K562 (cell line): ENCODE results near the gene FUT2. TPM values are rescaled to one million over a fixed set of nuclear protein-coding genes. Genes with fewer than 3 reads are reported as not detected.

Experiments
- ARID1B ChIP-seq: fragments of 450-650 bp; IDR thresholded peaks from 2 replicates; pipeline ENCODE4 v1.6.1; 2016; ENCODE audit warnings: antibody characterized with exemption, mild to moderate bottlenecking, inconsistent platforms
- CBFA2T3 ChIP-seq: fragments of 450-650 bp; IDR thresholded peaks from 2 replicates; pipeline ENCODE4 v1.6.1; 2017
- ETV6 ChIP-seq, 3 experiments: fragments of 150-350 bp in 1 of 3; sonication (generic) in 1 of 3; formaldehyde crosslinking in 1 of 3; IDR thresholded peaks; 2 replicates each; pipeline versions ENCODE4 v1.6.1 to v1.8.0; 2014 to 2022; ENCODE audit warnings: borderline replicate concordance in 2 of 3, low read depth in 2 of 3, antibody characterized with exemption in 1 of 3, low read length in 1 of 3, mild to moderate bottlenecking in 1 of 3, missing genetic modification reagents in 1 of 3
- FOXJ3 ChIP-seq: sonication (generic); formaldehyde crosslinking; IDR thresholded peaks from 2 replicates; pipeline ENCODE4 v1.4.0; 2020; ENCODE audit warnings: mild to moderate bottlenecking, missing genetic modification reagents
- HINFP ChIP-seq: fragments of 450-650 bp; conservative IDR thresholded peaks from 2 replicates; pipeline ENCODE4 v1.6.1; 2016; ENCODE audit warnings: missing genetic modification characterization, low read depth, mild to moderate bottlenecking, control low read depth, missing compliant biosample characterization
- KLF13 ChIP-seq: fragments of 450-650 bp; IDR thresholded peaks from 2 replicates; pipeline ENCODE4 v1.6.1; 2016; ENCODE audit warnings: missing genetic modification characterization, low read depth, mild to moderate bottlenecking, missing compliant biosample characterization, moderate library complexity, borderline replicate concordance
- MBD2 ChIP-seq: sonication (generic); IDR thresholded peaks from 2 replicates; pipeline ENCODE4 v1.6.1; 2016; ENCODE audit warnings: low read depth, borderline replicate concordance
- MIER1 ChIP-seq: fragments of 450-650 bp; IDR thresholded peaks from 2 replicates; pipeline ENCODE4 v1.6.1; 2016; ENCODE audit warnings: antibody characterized with exemption, mild to moderate bottlenecking, low read depth
- MTA3 ChIP-seq: fragments of 450-650 bp; formaldehyde crosslinking; IDR thresholded peaks from 2 replicates; pipeline ENCODE4 v1.6.1; 2017; ENCODE audit warnings: mild to moderate bottlenecking, borderline replicate concordance
- NR2C2 ChIP-seq, 2 experiments: fragments of 200-800 bp in 1 of 2; sonication (Bioruptor generic) in 1 of 2; sonication (generic) in 1 of 2; formaldehyde crosslinking in 1 of 2; IDR thresholded peaks; 2 replicates each; pipeline versions ENCODE4 v1.6.1 to v1.8.0; 2016 to 2022; ENCODE audit warnings: mild to moderate bottlenecking in 1 of 2, missing compliant biosample characterization in 1 of 2, missing genetic modification characterization in 1 of 2, missing genetic modification reagents in 1 of 2
- NRF1 ChIP-seq, 2 experiments: fragments of 450-650 bp; IDR thresholded peaks in 1 of 2; conservative IDR thresholded peaks in 1 of 2; 2 replicates each; pipeline ENCODE4 v1.6.1; 2014; ENCODE audit warnings: mild to moderate bottlenecking in 2 of 2
- OTX1 ChIP-seq: fragments of 450-650 bp; formaldehyde crosslinking; IDR thresholded peaks from 2 replicates; pipeline ENCODE4 v1.4.0; 2022; ENCODE audit warnings: mild to moderate bottlenecking
- PATZ1 ChIP-seq: fragments of 250-450 bp; sonication (Bioruptor Pico); IDR thresholded peaks from 2 replicates; pipeline ENCODE4 v1.5.0; 2020; ENCODE audit warnings: mild to moderate bottlenecking, borderline replicate concordance
- SNRNP70 ChIP-seq: fragments of 200-400 bp; formaldehyde crosslinking; optimal IDR thresholded peaks from 2 replicates; pipeline ENCODE3; 2017; ENCODE audit warnings: low read depth, low read length
- STAG1 ChIP-seq: sonication (generic); formaldehyde crosslinking; IDR thresholded peaks from 2 replicates; pipeline ENCODE4 v1.5.0; 2020; ENCODE audit warnings: missing genetic modification reagents, borderline replicate concordance
- ZBED1 ChIP-seq: IDR thresholded peaks from 2 replicates; pipeline ENCODE4 v1.6.1; 2014
- ZBTB1 ChIP-seq: sonication (generic); formaldehyde crosslinking; IDR thresholded peaks from 2 replicates; pipeline ENCODE4 v1.8.1; 2023; ENCODE audit warnings: missing genetic modification reagents, low read depth, mild to moderate bottlenecking, borderline replicate concordance
- ZNF347 ChIP-seq: fragments of 450-650 bp; formaldehyde crosslinking; IDR thresholded peaks from 2 replicates; pipeline ENCODE4 v1.4.0; 2020; ENCODE audit warnings: low read depth, mild to moderate bottlenecking, moderate library complexity
- polyA plus RNA-seq, 8 experiments: library from polyadenylated mRNA; depleted of rRNA in 4 of 8; stranded (reverse) in 5 of 8; unstranded in 3 of 8; fragments of >200 nt; fragmentation: Nextera tagmentation in 2 of 8; fragmentation: Illumina TruSeq in 1 of 8; extraction: Ambion mirVana in 2 of 8; extraction: Trizol in 1 of 8; gene quantifications; 2 replicates each; pipeline versions ENCODE4 v1.2.1 to v1.2.3, GENCODE V29; 2011 to 2014; ENCODE audit warnings: inconsistent platforms in 1 of 8, missing spikeins in 1 of 8
- total RNA-seq, 7 experiments: library from RNA; depleted of rRNA in 6 of 7; stranded (reverse); fragments of >200 nt in 6 of 7; fragmentation: Illumina TruSeq in 2 of 7; extraction: Trizol in 2 of 7; gene quantifications; 2 replicates each; pipeline versions ENCODE4 v1.2.1 to v1.2.3, GENCODE V29; 2011 to 2021; ENCODE audit warnings: low replicate concordance in 1 of 7
- TF ChIP-seq, protein P1 (sequence below): fragments of 250-450 bp; sonication (Bioruptor Pico); IDR thresholded peaks from 2 replicates; pipeline ENCODE4 v1.5.0; 2021; ENCODE audit warnings: mild to moderate bottlenecking, moderate library complexity

The FUT2 gene
- total and polyA plus RNA-seq, 9 of the 15 experiments (the other 6 are each of a cell fraction or from before 2014, with no cell fraction given), result 0.03 to 0.04 TPM; not detected in 7

DNA sequence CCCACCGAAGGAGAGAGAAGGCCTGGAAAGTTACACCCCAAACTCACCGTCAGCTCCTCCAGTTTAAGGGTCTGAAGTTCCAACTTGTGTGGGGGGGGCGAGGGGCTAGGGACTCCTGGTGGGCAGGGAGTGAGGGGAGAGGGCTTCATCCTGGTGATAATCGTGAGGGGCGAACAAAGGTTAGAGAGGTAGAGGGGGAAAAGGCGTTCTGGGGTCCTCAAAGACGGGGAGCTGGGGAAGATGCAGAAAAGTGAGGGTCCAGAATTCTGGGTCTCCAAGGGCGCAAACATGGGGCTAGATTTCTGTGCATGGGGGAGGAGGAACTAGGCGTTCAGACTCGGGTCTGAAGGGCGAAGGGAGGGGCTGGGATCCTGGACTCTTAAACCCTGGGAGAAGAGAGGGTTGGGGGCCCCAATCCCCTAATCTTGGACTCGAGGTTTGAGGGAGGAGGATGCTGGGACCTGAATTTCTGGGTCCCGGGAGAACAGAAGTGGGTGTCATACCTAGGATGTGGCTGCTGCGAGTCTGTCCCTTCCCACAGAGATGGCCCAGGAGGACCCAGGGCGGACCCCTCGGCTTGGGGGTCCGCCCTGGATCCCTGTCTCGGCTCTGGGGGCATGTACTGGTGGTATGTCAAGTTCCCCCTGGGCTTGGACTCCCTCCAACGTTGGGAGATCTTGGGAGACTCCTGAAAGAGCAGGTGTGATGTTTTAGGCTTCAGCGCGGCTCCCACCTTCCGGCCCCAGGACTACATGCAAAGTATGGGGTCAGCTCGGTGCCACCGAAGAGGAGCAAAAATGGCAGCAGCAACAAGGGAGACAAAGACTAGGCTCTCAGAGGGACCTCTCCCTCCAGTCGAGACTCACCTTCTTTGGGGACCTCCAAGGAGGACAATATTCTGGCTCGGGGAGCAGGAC lies 19.2 kb downstream of the FUT2 start (continued):
- TF ChIP-seq MIER1 (0 out of 2 replicates have a peak, but pooled peaks have one; percentile 38), ZNF347 (CRISPR knock-in tag) (no peak), MBD2 (no peak), CBFA2T3 (no peak), FOXJ3 (CRISPR knock-in tag) (no peak), KLF13 (no peak), NRF1 (conservative IDR thresholded peaks at IDR 0.05 in 1 of 2, IDR thresholded peaks at IDR 0.05 in 1 of 2) (no peak; a peak in 1 of 4 replicates), SNRNP70 (no peak), OTX1 (CRISPR knock-in tag) (peak; percentile 35; the same call in 1 of the 2 replicates), STAG1 (CRISPR knock-in tag) (no peak), MTA3 (no peak), HINFP (tag) (no peak), ZBED1 (no peak), ARID1B (0 out of 2 replicates have a peak, but pooled peaks have one; percentile 15), ZBTB1 (CRISPR knock-in tag) (no peak), ETV6 (IDR thresholded peaks at IDR 0.05; ENCODE audit: borderline replicate concordance in 1 of 2, low read depth in 2 of 2, low read length in 1 of 2) (no peak), ETV6 (CRISPR knock-in tag; IDR thresholded peaks at IDR 0.05; ENCODE audit: borderline replicate concordance) (no peak), PATZ1 (CRISPR knock-in tag) (no peak), NR2C2 (CRISPR knock-in tag; IDR thresholded peaks at IDR 0.05) (no peak), NR2C2 (tag; IDR thresholded peaks at IDR 0.05) (no peak)
- TF ChIP-seq, protein P1, sequence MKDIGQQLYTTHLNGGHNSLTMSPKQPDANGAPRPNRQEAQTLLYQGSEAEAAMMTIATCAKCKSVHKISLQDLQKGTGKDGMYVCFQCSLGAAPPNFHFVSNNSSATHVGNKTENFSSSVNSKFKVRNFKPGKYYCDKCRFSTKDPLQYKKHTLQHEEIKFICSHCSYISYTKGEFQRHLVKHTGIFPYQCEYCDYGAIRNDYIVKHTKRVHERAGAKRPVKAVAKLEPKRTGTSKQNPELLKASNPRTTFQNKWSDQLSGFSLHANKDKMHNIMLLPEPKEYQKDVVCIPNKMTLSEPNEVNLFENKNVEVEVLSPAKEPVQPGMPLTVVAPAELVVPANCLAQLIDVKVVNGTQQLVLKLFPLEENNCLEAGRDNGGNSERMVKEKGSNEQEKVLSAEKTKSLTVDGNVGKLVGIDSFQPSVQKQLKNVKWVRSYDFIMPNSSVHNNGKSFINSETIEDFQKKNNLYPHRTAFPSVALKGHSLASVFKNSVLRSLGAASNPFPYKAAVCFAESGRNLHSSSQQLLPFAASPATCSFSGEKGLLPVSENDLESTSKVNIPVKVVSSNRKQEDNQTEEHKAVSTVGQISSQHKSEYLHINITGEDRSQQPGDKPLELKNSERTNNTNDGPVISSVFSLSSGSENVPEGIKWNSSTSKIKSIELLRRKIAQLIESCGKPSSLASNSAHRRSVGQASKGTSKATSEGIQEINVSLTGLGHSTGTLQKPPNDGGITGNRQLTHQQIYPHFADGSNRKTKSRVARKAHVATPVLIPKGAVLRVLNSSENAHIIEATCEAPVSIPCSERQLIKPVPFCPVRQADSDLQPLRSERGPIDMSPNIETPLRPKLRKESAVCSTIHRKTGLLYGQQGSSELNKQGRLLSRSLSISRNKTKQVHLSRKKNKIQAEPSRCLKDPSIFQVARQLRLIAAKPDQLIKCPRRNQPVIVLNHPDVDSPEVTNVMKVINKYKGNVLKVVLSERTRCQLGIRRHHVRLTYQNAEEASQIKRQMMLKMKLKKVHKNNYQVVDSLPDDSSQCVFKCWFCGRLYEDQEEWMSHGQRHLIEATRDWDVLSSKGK (CRISPR knock-in tag), result no peak
